ENCODE measurements around the gene SLC38A2.

The SLC38A2 gene

GRCh38 chr12:46356655-46357437 is 15.7 kb downstream of the SLC38A2 start:
- TF ChIP-seq CTCF (IDR thresholded peaks at IDR 0.05) = no peak

- no peak for TF ChIP-seq CTCF (IDR thresholded peaks at IDR 0.05)
Observed at GRCh38 chr12:46354802-46355199, 17.8 kb downstream of the SLC38A2 start.

- TF ChIP-seq CTCF (IDR thresholded peaks at IDR 0.05) = no peak
Observed at GRCh38 chr12:46354111-46354801, 18.3 kb downstream of the SLC38A2 start.

GRCh38 chr12:46351886-46352650 is 20.5 kb downstream of the SLC38A2 start:
- no peak for TF ChIP-seq CTCF (IDR thresholded peaks at IDR 0.05)

- TF ChIP-seq CTCF (IDR thresholded peaks at IDR 0.05) = no peak
Observed at GRCh38 chr12:46351138-46351537, 21.4 kb downstream of the SLC38A2 start.

GRCh38 chr12:46349253-46349652 is 23.3 kb downstream of the SLC38A2 start:
- TF ChIP-seq CTCF (IDR thresholded peaks at IDR 0.05) = no peak

- TF ChIP-seq CTCF (IDR thresholded peaks at IDR 0.05) = no peak
Observed at GRCh38 chr12:46343118-46343852, 29.3 kb downstream of the SLC38A2 start.
